Left renal pelvis (tissue), 4 donors: ENCODE results near the gene OR6K3. TPM values are rescaled to one million over a fixed set of nuclear protein-coding genes. Genes with fewer than 3 reads are reported as not detected.
"Not testable (repeated sequence)": the region's sequence is repeated elsewhere in the genome, so short reads cannot be mapped to it uniquely, and the experiment has no call there.

Source experiments
- DNase-seq, 4 donors: peaks; one replicate each; pipeline ENCODE4 v3.0.0-alpha.2; 2013; ENCODE audit warnings: low read depth in 4 of 4, low spot score in 3 of 4
- polyA plus RNA-seq, 4 donors: library from polyadenylated mRNA; unstranded; fragments of 120-200 nt; gene quantifications; one replicate each; pipeline ENCODE4 v1.2.1, GENCODE V29; 2013; ENCODE audit not compliant: insufficient read length in 4 of 4

OR6K3 gene, protein sequence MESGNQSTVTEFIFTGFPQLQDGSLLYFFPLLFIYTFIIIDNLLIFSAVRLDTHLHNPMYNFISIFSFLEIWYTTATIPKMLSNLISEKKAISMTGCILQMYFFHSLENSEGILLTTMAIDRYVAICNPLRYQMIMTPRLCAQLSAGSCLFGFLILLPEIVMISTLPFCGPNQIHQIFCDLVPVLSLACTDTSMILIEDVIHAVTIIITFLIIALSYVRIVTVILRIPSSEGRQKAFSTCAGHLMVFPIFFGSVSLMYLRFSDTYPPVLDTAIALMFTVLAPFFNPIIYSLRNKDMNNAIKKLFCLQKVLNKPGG
- under 1 TPM in 3 of 4 donors, not detected in 1; 0.08 to 0.13 (median 0.10) TPM for polyA plus RNA-seq

DNA sequence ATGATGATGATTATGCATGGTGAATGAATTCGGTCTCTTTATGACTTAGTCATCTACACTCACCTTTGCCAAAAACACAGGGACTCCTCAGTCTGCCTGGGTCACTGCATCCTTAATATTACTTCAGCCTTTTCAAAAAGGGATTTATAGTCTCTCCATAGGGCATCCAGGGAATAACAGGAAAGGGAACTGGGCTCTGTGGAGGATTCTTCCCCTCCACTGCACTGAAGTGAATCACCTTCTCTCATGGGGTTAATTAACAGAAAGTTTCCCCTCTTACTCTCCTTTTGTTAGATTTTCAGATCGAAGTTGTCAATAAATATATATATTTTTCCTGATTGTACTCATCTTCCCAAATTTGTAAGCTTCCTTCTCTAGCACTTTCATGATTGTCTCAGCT is at the start of gene OR6K3:
Gene OR6K3, minus strand, starts transcription at position 101 of the 400 bp plus-strand sequence. CDS start 2,605 bp downstream, outside the sequence.
- DNase-seq, result no peak

DNA sequence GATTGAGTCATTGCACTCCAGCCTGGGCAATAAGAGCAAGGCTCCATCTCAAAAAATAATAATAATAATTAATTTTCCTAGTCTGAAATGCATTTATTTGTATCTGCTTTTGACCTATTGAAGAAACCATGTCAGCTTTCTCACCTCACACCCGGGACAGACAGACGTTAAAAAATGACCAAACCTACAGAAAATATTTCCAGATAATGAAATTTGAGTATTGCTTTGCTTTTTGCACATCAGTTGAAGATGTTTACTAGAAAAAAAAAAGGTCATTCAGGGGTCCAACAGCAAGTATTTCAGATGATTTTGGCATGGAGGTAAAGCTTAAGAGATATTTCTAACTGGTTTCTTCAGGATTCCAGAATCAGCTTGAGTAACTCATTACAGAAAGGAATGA is 33.9 kb upstream of the OR6K3 start, which contains the start of gene OR6K6:
Gene OR6K6, plus strand, starts transcription at position 301 of the 400 bp plus-strand sequence. CDS start 168 bp downstream, outside the sequence.
- DNase-seq, result no peak

DNA sequence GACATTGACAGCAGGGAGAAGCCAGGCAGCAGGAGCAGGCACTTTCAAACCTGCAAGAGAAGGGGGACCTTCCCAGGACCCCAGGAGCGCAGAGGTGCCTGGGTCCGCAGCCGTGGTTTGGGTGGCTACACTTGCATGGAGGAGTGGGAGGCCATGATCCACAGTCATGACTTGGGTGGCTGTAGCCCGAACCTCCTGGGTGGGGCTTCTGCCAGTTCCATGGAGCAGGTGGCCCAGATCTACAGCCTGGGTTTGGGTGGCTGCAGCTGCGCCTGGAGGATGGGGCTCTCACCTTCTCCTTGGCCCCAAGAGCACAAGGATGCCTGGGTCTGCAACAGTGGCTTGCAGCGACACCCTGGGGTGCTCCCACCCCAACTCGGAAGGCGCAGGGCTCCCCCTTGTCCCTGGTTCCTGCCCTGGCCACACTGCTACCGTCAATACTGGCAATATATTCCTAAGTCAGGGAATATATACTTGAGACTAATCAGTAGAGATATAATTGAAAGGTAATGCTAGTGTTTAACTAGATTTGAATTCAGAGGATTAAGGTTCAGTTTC is 31.7 kb upstream of the OR6K3 start:
- DNase-seq, result no peak

GRCh38 chr1:158735848-158736247 is 15.3 kb upstream of the OR6K3 start:
- no peak for DNase-seq

GRCh38 chr1:158732524-158732923 is 12.0 kb upstream of the OR6K3 start:
- DNase-seq, result no peak

GRCh38 chr1:158731707-158732106 is 11.2 kb upstream of the OR6K3 start:
- no peak for DNase-seq

GRCh38 chr1:158730453-158730852 is 9.9 kb upstream of the OR6K3 start:
- no peak for DNase-seq

DNA sequence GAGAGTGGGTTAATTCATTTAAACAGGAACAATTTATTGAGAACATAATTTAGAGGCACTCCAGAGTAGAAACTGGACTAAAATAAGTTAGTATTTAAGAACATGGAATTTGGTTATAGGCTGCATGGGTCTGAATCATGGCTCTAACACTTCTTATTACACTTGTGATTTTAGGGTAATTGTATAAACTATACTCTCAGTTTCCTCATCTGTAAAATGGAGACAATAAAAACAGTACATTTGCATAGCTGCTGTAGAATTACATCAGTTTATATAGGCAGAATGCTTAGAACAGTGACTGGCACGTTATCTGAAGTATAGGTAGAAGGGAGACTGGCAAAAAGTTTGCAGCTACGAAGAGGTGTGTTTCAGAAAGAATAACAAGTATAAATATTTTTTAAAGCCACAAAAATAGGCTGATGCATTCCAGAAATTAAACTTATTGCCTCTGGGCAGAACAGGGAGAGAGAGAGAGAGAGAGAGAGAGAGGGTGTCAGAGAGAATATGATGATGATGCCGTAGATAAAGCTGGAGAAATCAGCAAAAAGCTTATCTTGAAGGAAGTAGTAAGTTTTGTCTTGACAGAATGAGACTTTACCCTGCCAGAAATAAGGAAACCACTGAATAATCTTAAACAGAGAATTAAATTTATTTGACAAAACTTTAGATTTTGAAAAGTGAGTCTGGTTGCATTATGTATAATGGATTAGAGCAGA is 8.1 kb upstream of the OR6K3 start:
- no peak for DNase-seq

GRCh38 chr1:158724442-158724841 is 3.9 kb upstream of the OR6K3 start:
- no peak for DNase-seq

- no peak for DNase-seq
Observed at GRCh38 chr1:158719664-158720063, 856 bp downstream of the OR6K3 start.

DNA sequence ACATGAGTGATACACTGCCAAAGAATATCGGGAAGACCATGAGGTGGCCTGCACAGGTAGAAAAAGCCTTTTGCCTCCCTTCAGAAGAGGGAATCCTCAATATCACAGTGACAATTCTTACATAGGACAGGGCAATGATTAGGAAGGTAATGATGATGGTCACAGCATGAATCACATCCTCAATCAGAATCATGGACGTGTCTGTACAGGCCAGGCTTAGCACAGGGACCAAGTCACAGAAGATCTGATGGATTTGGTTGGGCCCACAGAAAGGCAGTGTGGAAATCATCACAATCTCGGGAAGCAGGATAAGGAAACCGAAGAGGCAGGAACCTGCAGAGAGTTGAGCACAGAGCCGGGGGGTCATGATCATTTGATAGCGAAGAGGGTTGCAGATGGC is 3.2 kb downstream of the OR6K3 start:
- no peak for DNase-seq

DNA sequence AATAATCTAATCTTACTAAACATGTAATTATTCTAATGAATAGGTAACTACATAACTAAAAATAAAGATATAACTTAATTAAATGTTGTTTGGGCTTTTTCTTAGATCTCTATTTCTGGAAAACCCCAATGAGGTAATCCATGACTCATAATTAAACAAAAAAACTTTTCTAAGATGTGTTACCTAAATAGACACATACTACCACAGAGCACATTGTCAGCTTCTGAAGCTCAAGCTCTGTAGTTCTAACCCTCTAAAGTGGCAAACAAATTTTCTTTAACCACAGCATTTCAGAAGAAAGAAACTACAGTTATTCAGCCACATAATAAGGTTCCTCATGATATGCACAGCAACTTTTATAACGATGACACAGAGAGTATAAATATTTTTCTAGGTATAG is 4.2 kb downstream of the OR6K3 start:
- DNase-seq, result no peak

- DNase-seq, result no peak
Observed at GRCh38 chr1:158714754-158715153, 5.8 kb downstream of the OR6K3 start.

- DNase-seq, result no peak
Observed at GRCh38 chr1:158711098-158711497, 9.4 kb downstream of the OR6K3 start.

GRCh38 chr1:158706096-158706495 is 14.4 kb downstream of the OR6K3 start:
- DNase-seq, result no peak

GRCh38 chr1:158700552-158700951 is 20.0 kb downstream of the OR6K3 start, which contains the start of gene OR6K2:
Gene OR6K2, minus strand, starts transcription at chr1:158700652. Its CDS starts 0 bp downstream, at chr1:158700652.
- DNase-seq, result no peak

DNA sequence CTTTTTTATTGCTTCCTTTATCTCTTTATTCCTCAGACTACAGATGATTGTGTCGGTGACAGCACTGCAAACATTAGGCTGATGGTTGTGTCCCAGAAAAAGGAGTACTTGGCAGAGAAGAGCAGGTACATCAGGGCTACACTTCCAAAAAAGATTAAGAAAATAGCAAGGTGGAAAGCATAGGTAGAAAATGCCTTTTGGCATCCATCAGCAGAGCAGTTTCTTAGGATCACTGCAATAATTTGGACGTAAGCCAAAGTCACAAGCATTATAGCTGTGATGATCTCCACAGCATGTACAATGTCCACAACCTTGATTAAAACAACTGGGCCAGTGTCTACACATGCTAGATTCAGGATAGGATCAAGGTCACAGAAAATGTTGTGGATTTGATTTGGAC is 25.9 kb downstream of the OR6K3 start:
- DNase-seq, result no peak

GRCh38 chr1:158692356-158692755 is 28.2 kb downstream of the OR6K3 start:
- DNase-seq, result no peak

GRCh38 chr1:158691907-158692306 is 28.6 kb downstream of the OR6K3 start:
- DNase-seq, result no peak

- DNase-seq, result not testable (repeated sequence)
Observed at GRCh38 chr1:158691149-158691548, 29.4 kb downstream of the OR6K3 start.

GRCh38 chr1:158689875-158690274 is 30.6 kb downstream of the OR6K3 start:
- DNase-seq, result no peak
